ENCODE data around the gene ADAMTS18.

GRCh38 chr16:77393955-77394354 lies 40.9 kb downstream of the ADAMTS18 start:
- TF ChIP-seq CTCF (IDR thresholded peaks at IDR 0.05): no peak
- TF ChIP-seq MXI1 (IDR thresholded peaks at IDR 0.05; ENCODE audit: low read depth, low read length): no peak
